DMS153 (cell line): ENCODE measurements around the gene KTI12.

Source experiments
- DNase-seq: peaks from one replicate; lab custom pipeline; 2025; lab: John Stamatoyannopoulos, UW

Gene KTI12

DNA sequence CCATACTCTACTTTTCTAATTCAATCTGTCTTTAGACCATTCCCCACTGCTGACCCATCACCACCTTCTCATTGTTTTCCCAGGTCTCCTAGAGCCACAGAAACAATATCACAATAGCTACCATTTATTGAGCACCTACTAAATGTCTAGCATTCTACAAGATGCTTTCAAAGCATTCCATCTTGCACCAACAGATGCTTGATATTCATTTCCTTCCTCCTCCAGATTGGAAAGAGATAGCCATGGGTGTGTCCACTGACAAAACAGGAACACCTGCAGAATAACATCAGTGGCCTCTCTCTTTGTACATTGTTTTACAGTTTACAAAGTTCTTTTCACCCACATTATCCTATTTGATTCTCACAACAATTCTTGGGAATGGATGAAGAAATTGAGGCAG is 45.4 kb downstream of the KTI12 start:
- no peak for DNase-seq

- no peak for DNase-seq
Measured at GRCh38 chr1:51986718-51987117, 46.9 kb downstream of the KTI12 start.

GRCh38 chr1:51982161-51982560 is 51.4 kb downstream of the KTI12 start:
- no peak for DNase-seq
